SU-DHL-6 (cell line): Measurements from ENCODE around the gene DSTYK.

Experiments used
- H2AFZ ChIP-seq: fragments of 200-600 bp; sonication (generic); 2 replicates; pipeline ENCODE4 v1.6.1; 2014; ENCODE audit warnings: low read depth, mild to moderate bottlenecking, moderate library complexity, mixed read lengths, antibody characterized with exemption, low read length; ENCODE audit not compliant: severe bottlenecking
- H3F3A ChIP-seq: fragments of 200-600 bp; shearing (Covaris generic); 2 replicates; pipeline ENCODE4 v1.6.0; 2016; ENCODE audit warnings: antibody characterized with exemption, mild to moderate bottlenecking; ENCODE audit not compliant: insufficient read depth
- H3K27ac ChIP-seq: fragments of 200-600 bp; sonication (generic); 2 replicates; pipeline ENCODE4 v1.5.1; 2016; ENCODE audit warnings: low read depth, mild to moderate bottlenecking, low read length, moderate library complexity, mixed read lengths
- H3K27me3 ChIP-seq: fragments of 200-600 bp; sonication (generic), shearing (Covaris generic); 2 replicates; pipeline ENCODE4 v1.6.0; 2014; ENCODE audit warnings: mild to moderate bottlenecking, low read length
- H3K36me3 ChIP-seq: fragments of 200-600 bp; sonication (generic); 2 replicates; pipeline ENCODE4 v1.6.1; 2014; ENCODE audit warnings: mild to moderate bottlenecking, low read length, mixed read lengths
- H3K4me2 ChIP-seq: fragments of 300-600, 200-600 bp; shearing (Covaris generic), sonication (generic); 2 replicates; pipeline ENCODE4 v1.6.0; 2014; ENCODE audit warnings: low read length, low read depth, mild to moderate bottlenecking; ENCODE audit not compliant: poor library complexity, severe bottlenecking
- H3K4me3 ChIP-seq: fragments of 200-600 bp; sonication (generic); 2 replicates; pipeline ENCODE4 v1.5.1; 2014; ENCODE audit warnings: antibody characterized with exemption, low read length, mild to moderate bottlenecking, mixed read lengths; ENCODE audit not compliant: insufficient read depth, poor library complexity, severe bottlenecking
- H3K79me2 ChIP-seq: fragments of 200-600 bp; sonication (generic); 2 replicates; pipeline ENCODE4 v1.6.1; 2014; ENCODE audit warnings: mild to moderate bottlenecking, low read length, moderate library complexity; ENCODE audit not compliant: insufficient read depth
- H3K9ac ChIP-seq: fragments of 200-600 bp; sonication (generic); 2 replicates; pipeline ENCODE4 v1.7.0; 2014; ENCODE audit warnings: mild to moderate bottlenecking, low read length
- H3K9me2 ChIP-seq: fragments of 200-600 bp; sonication (generic); replicated peaks from 2 replicates; pipeline ENCODE4 v1.6.1; 2014; ENCODE audit warnings: low read length; ENCODE audit not compliant: insufficient read depth
- H3K9me3 ChIP-seq: fragments of 200-600 bp; sonication (generic); 2 replicates; pipeline ENCODE4 v1.6.1; 2014; ENCODE audit warnings: low read length, mixed read lengths; ENCODE audit not compliant: insufficient read depth
- H4K20me1 ChIP-seq: fragments of 200-600 bp; sonication (generic); 2 replicates; pipeline ENCODE4 v1.6.1; 2014; ENCODE audit warnings: low read depth, mild to moderate bottlenecking, antibody characterized with exemption, low read length, moderate library complexity, mixed read lengths
- EZH2phosphoT487 ChIP-seq: fragments of 200-600 bp; sonication (generic), shearing (Covaris generic); conservative IDR thresholded peaks from 2 replicates; pipeline ENCODE4 v1.6.1; 2018; ENCODE audit warnings: mild to moderate bottlenecking, antibody characterized with exemption, low read length, moderate library complexity, mixed read lengths
- TF ChIP-seq, protein P1 (sequence below): fragments of 200-600 bp; sonication (generic); IDR thresholded peaks from one replicate; pipeline ENCODE4 v1.5.1; 2017; ENCODE audit warnings: antibody characterized with exemption, mild to moderate bottlenecking, low read length, moderate library complexity; ENCODE audit not compliant: insufficient read depth, poor library complexity, severe bottlenecking

DSTYK gene

DNA sequence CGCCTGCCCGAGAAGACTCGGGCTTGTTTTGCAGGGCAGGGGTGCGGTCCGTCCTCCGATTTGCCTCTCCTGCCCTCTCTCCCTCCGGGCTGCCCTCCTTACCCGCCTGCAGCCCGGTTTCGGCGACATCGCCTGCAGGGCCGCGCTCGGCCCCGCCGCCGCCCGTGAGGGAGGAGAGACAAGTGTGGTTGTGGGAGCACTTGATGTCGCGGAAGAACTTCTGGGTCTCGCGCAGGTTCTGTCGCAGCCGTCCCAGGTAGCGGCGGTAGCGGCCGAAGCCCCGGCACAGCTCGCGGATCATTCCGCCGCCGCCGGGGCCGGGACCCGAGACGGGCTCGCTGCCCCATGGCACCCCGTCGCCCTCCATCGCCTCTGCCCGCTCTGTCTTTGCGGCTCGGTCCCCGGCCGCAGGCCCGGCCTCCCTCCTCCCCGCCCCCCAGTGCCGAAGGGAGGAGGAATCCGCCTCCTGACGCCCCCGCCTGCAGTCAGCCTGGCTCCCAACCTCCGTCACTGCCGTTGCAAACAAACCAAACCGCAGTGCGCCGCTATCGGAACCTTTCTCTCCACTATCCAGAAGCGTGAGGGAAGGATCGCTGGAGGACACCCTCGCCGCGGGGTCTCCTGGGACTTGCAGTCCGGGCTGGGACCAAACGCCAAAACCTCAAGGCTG is at the start of gene DSTYK:
TSS of gene DSTYK (minus strand) at position 534 of the 670 bp plus-strand sequence. CDS start at position 367, 167 bp downstream.
- H3K79me2 ChIP-seq = peaks cover 3% of the 10 kb centered on the region; the same call in 1 of the 2 replicates
- H2AFZ ChIP-seq = peak within 1 kb of the TSS; percentile 87
- H3F3A ChIP-seq = 0 out of 2 replicates have a peak, but pooled peaks cover 8% of the 10 kb centered on the region
- TF ChIP-seq, protein P1, sequence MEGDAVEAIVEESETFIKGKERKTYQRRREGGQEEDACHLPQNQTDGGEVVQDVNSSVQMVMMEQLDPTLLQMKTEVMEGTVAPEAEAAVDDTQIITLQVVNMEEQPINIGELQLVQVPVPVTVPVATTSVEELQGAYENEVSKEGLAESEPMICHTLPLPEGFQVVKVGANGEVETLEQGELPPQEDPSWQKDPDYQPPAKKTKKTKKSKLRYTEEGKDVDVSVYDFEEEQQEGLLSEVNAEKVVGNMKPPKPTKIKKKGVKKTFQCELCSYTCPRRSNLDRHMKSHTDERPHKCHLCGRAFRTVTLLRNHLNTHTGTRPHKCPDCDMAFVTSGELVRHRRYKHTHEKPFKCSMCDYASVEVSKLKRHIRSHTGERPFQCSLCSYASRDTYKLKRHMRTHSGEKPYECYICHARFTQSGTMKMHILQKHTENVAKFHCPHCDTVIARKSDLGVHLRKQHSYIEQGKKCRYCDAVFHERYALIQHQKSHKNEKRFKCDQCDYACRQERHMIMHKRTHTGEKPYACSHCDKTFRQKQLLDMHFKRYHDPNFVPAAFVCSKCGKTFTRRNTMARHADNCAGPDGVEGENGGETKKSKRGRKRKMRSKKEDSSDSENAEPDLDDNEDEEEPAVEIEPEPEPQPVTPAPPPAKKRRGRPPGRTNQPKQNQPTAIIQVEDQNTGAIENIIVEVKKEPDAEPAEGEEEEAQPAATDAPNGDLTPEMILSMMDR = no peak
- TF ChIP-seq EZH2phosphoT487 = no peak
- no peaks in the 10 kb centered on the region for H3K36me3 ChIP-seq
- H3K27me3 ChIP-seq = no peaks in the 10 kb centered on the region
- no peaks in the 10 kb centered on the region for H4K20me1 ChIP-seq
- no peak within 1 kb of the TSS; the same call in 1 of the 2 replicates for H3K27ac ChIP-seq
- peak within 1 kb of the TSS; percentile 66 for H3K4me2 ChIP-seq
- no peaks in the 10 kb centered on the region for H3K9me2 ChIP-seq
- no peaks in the 10 kb centered on the region for H3K9me3 ChIP-seq
- peak within 1 kb of the TSS; percentile 85 for H3K9ac ChIP-seq
- peak within 1 kb of the TSS; percentile 96 for H3K4me3 ChIP-seq

- H3F3A ChIP-seq = no peaks in the 10 kb centered on the region
- H2AFZ ChIP-seq = no peak overlapping the region
- no peak overlapping the region for H3K4me3 ChIP-seq
- H3K27me3 ChIP-seq = no peaks in the 10 kb centered on the region
- H4K20me1 ChIP-seq = no peaks in the 10 kb centered on the region
- H3K79me2 ChIP-seq = no peaks in the 10 kb centered on the region
- H3K27ac ChIP-seq = no peak overlapping the region
- no peak overlapping the region for H3K9ac ChIP-seq
- no peaks in the 10 kb centered on the region for H3K36me3 ChIP-seq
- H3K9me3 ChIP-seq = no peaks in the 10 kb centered on the region
- TF ChIP-seq, protein P1 = no peak
- TF ChIP-seq EZH2phosphoT487 = no peak
- H3K4me2 ChIP-seq = no peak overlapping the region
- H3K9me2 ChIP-seq = no peaks in the 10 kb centered on the region
Observed at GRCh38 chr1:205259998-205260397, 48.5 kb upstream of the DSTYK start.

DNA sequence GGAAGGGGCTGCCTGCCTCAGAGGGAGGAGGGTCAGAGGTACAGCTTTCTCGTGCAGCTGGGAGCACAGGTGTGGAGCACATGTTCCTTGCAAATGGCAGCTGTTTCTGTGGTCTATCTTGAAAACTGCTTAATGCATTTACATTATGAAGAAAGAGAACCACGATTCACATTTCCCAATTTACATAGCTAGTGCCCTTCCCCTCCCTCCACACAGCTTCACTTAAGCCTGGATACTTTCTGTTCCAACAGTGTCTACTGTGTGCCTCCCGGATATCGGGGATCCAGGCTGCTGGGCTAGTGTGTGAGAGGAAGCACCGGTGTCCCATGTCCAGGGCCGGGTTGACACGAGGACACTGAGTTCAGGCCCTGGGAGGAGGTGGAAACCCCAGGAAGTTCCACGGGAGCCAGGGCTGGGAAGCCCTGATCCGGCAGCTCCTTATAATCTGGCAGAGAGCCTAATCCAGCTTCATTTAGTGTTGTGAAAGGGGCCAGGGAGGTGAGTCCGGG is 47.9 kb upstream of the DSTYK start:
- H3K27ac ChIP-seq = no peak overlapping the region
- H2AFZ ChIP-seq = no peak overlapping the region
- H3K4me3 ChIP-seq = no peak overlapping the region
- no peaks in the 10 kb centered on the region for H3F3A ChIP-seq
- H3K27me3 ChIP-seq = no peaks in the 10 kb centered on the region
- H3K9me2 ChIP-seq = no peaks in the 10 kb centered on the region
- no peak for TF ChIP-seq EZH2phosphoT487
- TF ChIP-seq, protein P1 = no peak
- no peak overlapping the region for H3K4me2 ChIP-seq
- no peak overlapping the region for H3K9ac ChIP-seq
- no peaks in the 10 kb centered on the region for H3K36me3 ChIP-seq
- H3K9me3 ChIP-seq = no peaks in the 10 kb centered on the region
- H4K20me1 ChIP-seq = no peaks in the 10 kb centered on the region
- no peaks in the 10 kb centered on the region for H3K79me2 ChIP-seq
